IPS DF 4.7 (cell line): ENCODE data around the gene PKNOX2.

Experiments used
- DNase-seq: peaks from one replicate; pipeline ENCODE4 v3.0.0-alpha.2; 2013; ENCODE audit warnings: low spot score; ENCODE audit errors: extremely low read depth

The PKNOX2 gene

GRCh38 chr11:125357551-125357950 lies 193.0 kb downstream of the PKNOX2 start:
- no peak for DNase-seq

- no peak for DNase-seq
Observed at GRCh38 chr11:125358254-125358840, 193.8 kb downstream of the PKNOX2 start.

GRCh38 chr11:125359130-125359529 lies 194.6 kb downstream of the PKNOX2 start:
- no peak for DNase-seq

- DNase-seq = no peak
Observed at GRCh38 chr11:125360066-125360465, 195.5 kb downstream of the PKNOX2 start.

DNA sequence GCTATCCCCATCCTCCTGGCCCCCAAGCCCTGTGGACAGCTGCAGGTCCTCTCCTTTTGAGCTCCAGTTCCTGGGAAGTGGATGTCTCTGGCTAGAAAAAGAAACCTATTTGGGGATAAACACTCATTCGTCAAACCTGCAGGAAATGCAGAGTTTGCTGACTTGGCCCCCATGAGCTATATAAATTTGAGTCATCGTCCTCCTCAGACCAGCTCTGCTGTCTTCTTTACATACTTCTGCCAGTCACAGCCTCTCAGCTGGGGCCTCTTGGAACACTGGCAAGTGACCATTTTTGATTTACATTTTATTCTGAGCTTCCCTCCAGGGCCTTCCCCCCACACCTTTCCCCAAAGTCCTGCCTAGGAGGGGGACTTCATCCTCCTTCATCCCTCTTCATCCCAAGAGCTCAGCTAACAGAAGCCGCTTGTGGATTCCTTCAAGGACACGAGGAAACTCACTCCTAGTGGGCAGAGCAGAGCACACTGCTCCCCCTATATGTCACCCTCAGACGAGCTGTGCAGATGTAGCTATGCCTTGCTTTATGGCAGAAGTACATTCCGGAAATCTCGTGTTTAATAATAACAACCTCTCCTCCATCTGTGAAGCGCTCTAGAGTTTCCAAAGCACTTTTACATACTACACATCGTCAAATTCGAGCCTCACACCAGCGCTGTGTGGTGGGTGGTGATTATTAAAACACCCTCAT lies 199.7 kb downstream of the PKNOX2 start:
- DNase-seq = no peak

DNA sequence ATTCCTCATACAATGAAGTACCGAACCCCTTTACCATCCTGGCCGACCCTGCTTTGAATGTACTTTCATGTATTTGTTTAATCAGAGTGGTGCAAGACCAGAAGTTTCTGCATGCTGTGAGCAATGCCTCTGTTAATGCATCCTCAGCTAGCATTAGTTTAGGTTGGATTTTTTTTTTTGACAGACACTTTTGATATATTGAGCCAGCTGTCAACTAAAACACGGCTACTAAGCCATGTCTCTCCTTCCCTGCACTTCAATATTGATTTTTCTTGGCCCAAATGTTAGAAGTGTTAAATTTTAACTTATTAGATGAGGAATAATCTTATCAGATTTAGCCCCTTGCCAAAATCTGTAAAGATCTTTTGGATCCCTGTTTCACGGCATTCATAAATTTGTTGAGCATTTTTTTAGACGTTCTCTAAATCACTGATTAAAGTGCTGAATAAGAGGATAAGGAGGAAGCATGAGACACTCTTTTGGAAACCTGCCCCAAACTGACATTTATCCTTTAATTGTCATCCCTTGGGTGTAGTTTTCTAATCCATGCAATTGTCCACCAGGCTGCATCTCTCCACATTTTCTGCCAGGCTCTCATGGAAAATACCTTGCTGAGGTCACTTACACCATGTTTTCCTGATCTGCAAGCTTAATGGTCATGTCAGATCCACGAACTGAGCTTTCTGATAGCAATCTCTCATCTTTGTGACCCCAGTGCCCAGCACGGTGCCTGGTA lies 200.8 kb downstream of the PKNOX2 start:
- no peak for DNase-seq

GRCh38 chr11:125367710-125368109 lies 203.2 kb downstream of the PKNOX2 start:
- DNase-seq = no peak

GRCh38 chr11:125368757-125369156 lies 204.2 kb downstream of the PKNOX2 start:
- DNase-seq = no peak

GRCh38 chr11:125369808-125370207 lies 205.3 kb downstream of the PKNOX2 start:
- DNase-seq = no peak

GRCh38 chr11:125370561-125371389 lies 206.2 kb downstream of the PKNOX2 start:
- no peak for DNase-seq

GRCh38 chr11:125371431-125371935 lies 206.9 kb downstream of the PKNOX2 start:
- peak; percentile 87 for DNase-seq

DNA sequence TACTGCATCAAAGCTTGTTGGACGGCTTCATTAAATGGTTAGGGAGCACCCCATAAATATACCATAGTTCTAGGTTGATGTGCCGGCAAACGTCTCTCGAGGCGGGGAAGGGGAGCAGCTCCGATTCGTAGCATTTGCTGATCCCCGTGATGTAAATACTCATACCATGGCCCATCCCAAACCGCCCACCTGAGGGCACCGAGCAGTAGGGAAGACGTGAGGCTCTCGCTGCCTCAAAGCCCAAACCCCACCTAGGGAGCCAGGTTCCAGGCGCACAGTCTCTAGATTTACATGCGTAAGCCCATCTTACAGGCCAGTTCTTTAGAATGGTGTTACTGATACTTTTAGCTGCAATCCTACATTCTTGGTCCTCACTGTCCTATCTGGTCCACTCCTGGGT lies 207.5 kb downstream of the PKNOX2 start:
- DNase-seq = no peak

- DNase-seq = no peak
Observed at GRCh38 chr11:125372911-125373310, 208.4 kb downstream of the PKNOX2 start.

DNA sequence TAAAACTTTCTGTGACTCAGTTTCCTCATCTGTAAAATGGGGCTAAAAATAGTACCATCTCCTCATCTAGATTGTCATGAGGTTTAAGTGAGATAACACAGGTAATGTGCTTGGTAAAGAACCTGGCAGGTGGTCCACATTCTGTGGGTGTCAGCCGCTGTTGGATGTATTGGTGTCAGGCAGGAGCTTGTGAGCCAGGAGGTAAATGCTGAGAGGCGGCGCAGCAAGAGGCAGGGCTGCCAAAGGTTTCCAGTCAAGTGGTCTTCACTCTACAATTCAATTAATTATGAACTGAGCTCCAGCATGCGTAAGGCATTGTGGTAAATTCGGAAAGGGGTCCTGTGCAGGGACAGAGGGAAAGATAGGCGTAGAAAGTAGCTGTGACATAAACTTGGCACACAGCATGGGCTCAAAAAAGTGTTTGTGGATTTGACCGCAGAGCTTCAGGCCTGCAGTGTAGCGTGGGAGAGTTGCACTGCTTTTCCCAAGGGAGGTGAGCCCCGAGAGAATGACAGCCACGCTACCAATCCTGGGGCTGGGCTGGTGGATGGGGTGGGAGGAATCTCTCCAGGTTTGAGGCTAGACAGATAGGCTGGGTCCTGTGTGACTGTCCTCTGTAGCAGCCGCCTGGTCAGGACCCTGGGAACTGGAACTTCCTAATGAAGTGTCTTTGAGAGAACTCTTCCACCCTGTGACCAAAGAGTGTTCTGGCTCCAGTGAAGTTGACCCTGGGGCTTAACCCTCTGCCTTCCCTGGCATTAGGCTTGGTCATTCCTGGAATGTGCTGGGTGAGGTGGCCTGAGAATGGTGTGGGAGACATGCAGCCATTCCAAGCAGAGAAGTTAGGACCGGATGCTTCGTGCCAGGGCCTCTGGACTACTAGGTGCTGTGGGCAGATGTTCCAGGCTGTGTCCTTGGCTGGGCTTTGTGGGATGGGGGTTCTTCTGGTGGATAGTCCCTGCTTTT lies 209.2 kb downstream of the PKNOX2 start:
- DNase-seq = no peak

DNA sequence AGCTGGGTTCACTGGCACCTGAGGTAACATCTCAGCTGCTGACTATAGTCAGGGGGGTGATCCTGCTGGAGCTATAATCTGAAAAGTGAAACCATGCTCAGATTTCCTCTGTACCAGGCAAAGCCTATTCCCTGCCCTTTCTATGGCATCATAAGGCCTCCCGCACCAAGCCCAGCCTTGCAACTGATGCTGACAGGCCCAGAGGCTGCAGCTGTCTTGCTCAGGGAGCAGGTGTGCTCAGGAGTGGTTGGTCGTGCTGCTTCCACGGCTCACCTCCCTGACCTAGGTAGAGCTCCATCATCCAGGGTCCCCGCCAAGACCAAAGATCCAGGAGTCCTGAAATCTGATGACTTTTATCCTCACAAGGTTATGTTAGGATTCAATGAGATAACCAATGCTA lies 209.8 kb downstream of the PKNOX2 start:
- DNase-seq = no peak

- DNase-seq = no peak
Observed at GRCh38 chr11:125375146-125375545, 210.6 kb downstream of the PKNOX2 start.

DNA sequence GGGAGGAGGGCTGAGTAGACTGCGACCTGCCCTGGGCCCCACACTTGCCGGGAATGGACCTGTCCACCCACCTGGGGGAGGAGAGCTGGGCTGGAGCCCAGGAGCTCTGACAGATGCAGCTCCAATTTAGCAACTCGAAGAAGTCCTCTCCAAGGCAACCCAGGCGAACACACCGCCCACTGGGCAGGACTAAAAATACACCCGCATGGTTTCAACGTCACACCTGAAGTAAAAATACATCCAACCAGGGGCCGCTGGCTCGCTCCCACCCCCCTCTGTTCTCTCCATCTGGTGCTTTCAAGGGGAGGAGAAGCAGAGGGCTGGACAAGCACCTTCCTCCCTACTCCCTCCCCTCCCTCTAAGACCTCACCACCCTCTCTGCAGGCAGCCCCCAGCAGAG lies 211.6 kb downstream of the PKNOX2 start:
- DNase-seq = no peak

- no peak for DNase-seq
Observed at GRCh38 chr11:125376856-125377255, 212.3 kb downstream of the PKNOX2 start.

- no peak for DNase-seq
Observed at GRCh38 chr11:125378083-125378482, 213.5 kb downstream of the PKNOX2 start.

- DNase-seq = no peak
Observed at GRCh38 chr11:125378571-125378970, 214.0 kb downstream of the PKNOX2 start.
